Testis (tissue), 3 donors: ENCODE measurements around the gene CCN5. TPM values are rescaled to one million over a fixed set of nuclear protein-coding genes. Genes with fewer than 3 reads are reported as not detected.

Experiments
- DNase-seq: peaks from one replicate; pipeline ENCODE4 v3.0.0-alpha.2; 2019
- H3K27ac ChIP-seq, 2 donors: fragments of 200-600 bp; sonication (generic); one replicate each; pipeline ENCODE4 v1.5.1; 2019
- H3K27me3 ChIP-seq: fragments of 200-600 bp; sonication (generic); one replicate; pipeline ENCODE4 v1.5.1; 2019
- H3K36me3 ChIP-seq: fragments of 200-600 bp; sonication (generic); one replicate; pipeline ENCODE4 v1.5.1; 2017; ENCODE audit warnings: low read depth; ENCODE audit errors: missing control alignments
- H3K4me1 ChIP-seq: fragments of 200-600 bp; sonication (generic); one replicate; pipeline ENCODE4 v1.5.1; 2019
- H3K4me3 ChIP-seq, 2 donors: fragments of 200-600 bp; sonication (generic); one replicate each; pipeline ENCODE4 v1.5.1; 2017 to 2019
- H3K9me3 ChIP-seq: fragments of 200-600 bp; sonication (generic); one replicate; pipeline ENCODE4 v1.5.1; 2017
- POLR2A ChIP-seq: fragments of 450-650 bp; IDR thresholded peaks from one replicate; pipeline ENCODE4 v1.6.1; 2017; ENCODE audit warnings: antibody characterized with exemption, mild to moderate bottlenecking, moderate library complexity
- WGBS, 2 donors: methylation state at CpG; one replicate each; pipeline ENCODE4 v1.1.5; 2018; 5-methylcytosine and 5-hydroxymethylcytosine counted together
- intact Hi-C: fragments of 100-400 bp; cut with DNase I; formaldehyde crosslinking; loops from one replicate; pipeline ENCODE4 v1.15.1; 2023; ENCODE audit warnings: low total_unique reads
- polyA plus RNA-seq: library from polyadenylated mRNA; stranded (reverse); fragments of 350-450 nt; fragmentation: Illumina TruSeq; extraction: RNeasy Lipid Tissue Mini Kit (QIAGEN cat#74804); gene quantifications from one replicate; pipeline ENCODE4 v1.2.3, GENCODE V29; 2014; ENCODE audit warnings: low read depth, low replicate concordance; ENCODE audit not compliant: insufficient read depth
- total RNA-seq, 2 donors: library from RNA; depleted of rRNA; stranded (reverse); fragments of >200 nt; gene quantifications; one replicate each; pipeline ENCODE4 v1.2.3, GENCODE V29; 2016
- TF ChIP-seq, protein P1 (sequence below), 3 experiments: fragments of 450-650 bp in 2 of 3; fragments of 200-600 bp in 1 of 3; sonication (generic) in 1 of 3; IDR thresholded peaks; one replicate each; pipeline ENCODE4 v1.5.1; 2016 to 2019; ENCODE audit warnings: antibody characterized with exemption in 3 of 3, mild to moderate bottlenecking in 2 of 3, moderate library complexity in 1 of 3

CCN5 gene
- total and polyA plus RNA-seq, 3 donors from 2014 or later = 37.0 to 152 (median 52.0) TPM

DNA sequence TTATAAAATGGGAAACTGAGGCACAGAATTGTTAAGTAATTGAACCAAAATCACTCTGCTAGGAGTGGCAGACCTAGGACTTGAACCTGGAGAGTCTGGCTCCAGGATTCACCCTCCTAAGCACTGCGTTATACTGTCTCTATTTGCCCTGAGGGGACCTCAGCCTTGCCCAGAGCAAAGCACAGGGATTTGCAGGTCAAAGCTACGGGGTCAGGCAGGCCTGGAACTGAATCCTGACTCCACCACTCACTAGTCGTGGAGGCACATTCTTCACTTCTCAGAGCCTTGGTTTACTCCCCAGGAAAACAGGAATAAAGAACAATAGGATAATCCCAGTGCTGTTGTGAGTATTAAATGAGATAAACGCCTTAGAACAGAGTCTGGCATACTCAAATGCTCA, 49.9 kb downstream of the CCN5 start:
- H3K27ac ChIP-seq = no peak overlapping the region
- 43 to 56% methylated on average over 4 of the region's 4 CpGs for WGBS, 2 donors
- TF ChIP-seq, protein P1, sequence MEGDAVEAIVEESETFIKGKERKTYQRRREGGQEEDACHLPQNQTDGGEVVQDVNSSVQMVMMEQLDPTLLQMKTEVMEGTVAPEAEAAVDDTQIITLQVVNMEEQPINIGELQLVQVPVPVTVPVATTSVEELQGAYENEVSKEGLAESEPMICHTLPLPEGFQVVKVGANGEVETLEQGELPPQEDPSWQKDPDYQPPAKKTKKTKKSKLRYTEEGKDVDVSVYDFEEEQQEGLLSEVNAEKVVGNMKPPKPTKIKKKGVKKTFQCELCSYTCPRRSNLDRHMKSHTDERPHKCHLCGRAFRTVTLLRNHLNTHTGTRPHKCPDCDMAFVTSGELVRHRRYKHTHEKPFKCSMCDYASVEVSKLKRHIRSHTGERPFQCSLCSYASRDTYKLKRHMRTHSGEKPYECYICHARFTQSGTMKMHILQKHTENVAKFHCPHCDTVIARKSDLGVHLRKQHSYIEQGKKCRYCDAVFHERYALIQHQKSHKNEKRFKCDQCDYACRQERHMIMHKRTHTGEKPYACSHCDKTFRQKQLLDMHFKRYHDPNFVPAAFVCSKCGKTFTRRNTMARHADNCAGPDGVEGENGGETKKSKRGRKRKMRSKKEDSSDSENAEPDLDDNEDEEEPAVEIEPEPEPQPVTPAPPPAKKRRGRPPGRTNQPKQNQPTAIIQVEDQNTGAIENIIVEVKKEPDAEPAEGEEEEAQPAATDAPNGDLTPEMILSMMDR (IDR thresholded peaks at IDR 0.05) = no peak
- TF ChIP-seq POLR2A = no peak

DNA sequence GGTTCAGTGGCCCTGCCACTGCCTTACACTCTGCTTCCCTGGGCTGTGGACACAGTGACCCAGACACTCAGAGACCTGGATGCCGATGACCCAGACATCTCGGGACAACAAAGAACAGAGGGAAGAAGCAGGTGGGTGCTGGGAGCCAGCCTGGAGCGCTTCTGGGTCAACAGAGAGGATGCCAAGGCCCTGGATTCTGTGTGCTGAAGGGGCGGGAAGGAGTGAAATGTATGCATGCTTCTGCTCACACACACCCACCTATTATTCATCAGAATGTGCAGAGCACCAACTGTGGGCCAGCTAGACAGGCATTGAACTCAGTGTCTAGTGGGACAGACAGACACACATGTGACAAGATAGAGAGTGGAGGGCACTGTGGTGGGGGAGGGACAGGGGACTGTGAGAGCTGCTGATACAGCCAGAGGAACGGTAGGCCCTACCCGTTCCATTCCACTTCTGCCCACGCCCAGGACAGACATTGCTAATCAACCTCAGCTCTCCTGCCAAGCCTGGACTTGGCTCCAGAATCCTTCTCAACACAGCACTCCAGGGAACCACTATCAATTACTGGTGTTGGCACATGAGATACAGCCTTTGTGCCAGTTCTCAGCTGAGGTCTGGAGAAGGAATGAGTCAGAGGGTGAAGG, 50.7 kb downstream of the CCN5 start:
- Histone ChIP-seq H3K9me3 (no peaks in the 10 kb centered on the region), H3K27ac (peak overlapping the region in 1 of 2 donors; percentile 30), H3K27me3 (no peaks in the 10 kb centered on the region), H3K4me3 (no peak overlapping the region), H3K4me1 (peaks cover 22% of the 10 kb centered on the region), H3K36me3 (no peaks in the 10 kb centered on the region)
- no peak for TF ChIP-seq POLR2A
- 53 to 59% methylated on average over 7 of the region's 7 CpGs for WGBS, 2 donors
- intact Hi-C loops = no loop called here
- DNase-seq = peak; percentile 64

More for the DNA sequence above, 49.9 kb downstream of the CCN5 start:
- Histone ChIP-seq H3K36me3 (no peaks in the 10 kb centered on the region), H3K4me3 (no peak overlapping the region), H3K9me3 (no peaks in the 10 kb centered on the region), H3K4me1 (peaks cover 22% of the 10 kb centered on the region), H3K27me3 (no peaks in the 10 kb centered on the region)
- DNase-seq = no peak
- intact Hi-C loops = no loop called here

DNA sequence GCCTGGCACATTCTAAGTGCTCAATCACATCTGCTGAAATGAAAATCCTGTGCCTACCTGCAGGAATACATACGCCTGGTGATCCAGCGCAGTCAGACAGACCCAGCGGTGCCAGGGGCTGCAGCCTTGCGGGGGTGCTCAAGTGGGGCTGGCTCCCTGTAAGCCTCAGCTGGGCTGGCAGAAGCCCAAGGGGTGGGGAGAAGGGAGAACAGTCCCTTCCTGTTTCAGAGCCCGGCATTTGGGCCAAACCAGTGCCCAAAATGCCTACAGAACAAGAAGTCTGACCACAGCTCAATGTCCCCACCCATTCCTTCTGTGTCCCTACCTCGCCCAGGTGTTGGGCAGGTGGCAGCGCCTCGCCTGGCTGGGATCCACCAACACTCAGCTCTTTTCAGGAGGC, 53.1 kb downstream of the CCN5 start:
- Histone ChIP-seq H3K36me3 (no peaks in the 10 kb centered on the region), H3K4me1 (peaks cover 9% of the 10 kb centered on the region), H3K27me3 (no peaks in the 10 kb centered on the region), H3K4me3 (no peak overlapping the region), H3K9me3 (no peaks in the 10 kb centered on the region), H3K27ac (no peak overlapping the region)
- intact Hi-C loops = no loop called here
- TF ChIP-seq, protein P1 (IDR thresholded peaks at IDR 0.05) = no peak
- no peak for TF ChIP-seq POLR2A
- 75 to 81% methylated on average over 4 to 8 of the region's 8 CpGs for WGBS, 2 donors
- no peak for DNase-seq

DNA sequence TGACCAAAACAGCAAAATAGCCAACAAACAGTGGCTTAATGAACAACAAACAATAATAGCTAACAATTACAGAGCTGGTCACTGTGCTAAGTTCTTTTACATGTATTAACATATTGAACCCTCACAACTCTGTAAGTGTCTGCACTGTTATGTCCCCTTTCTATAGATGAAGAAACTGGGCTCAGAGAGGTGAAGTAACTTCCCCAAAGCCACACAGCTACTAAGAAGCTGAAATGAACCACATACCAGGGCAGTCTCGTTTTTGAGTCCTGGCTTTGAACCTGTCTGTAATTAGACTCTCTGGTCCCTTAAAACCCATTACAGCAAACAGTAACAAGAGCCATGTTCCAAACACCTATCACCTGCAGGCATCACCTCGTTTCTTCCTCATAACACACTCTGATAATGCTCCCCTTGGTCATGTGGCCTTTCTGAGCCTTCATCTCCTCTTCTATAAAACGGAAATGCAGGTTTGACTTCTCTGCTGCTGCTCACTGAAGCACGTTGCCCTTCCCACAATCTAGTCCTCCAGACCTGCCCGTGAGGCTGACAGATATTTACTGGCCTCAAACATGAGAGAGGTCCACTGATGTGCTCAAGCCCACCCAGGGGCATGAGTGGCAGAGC, 53.8 kb downstream of the CCN5 start:
- intact Hi-C loops = no loop called here
- H3K36me3 ChIP-seq = no peaks in the 10 kb centered on the region
- H3K27ac ChIP-seq = no peak overlapping the region
- H3K4me3 ChIP-seq = no peak overlapping the region
- H3K27me3 ChIP-seq = no peaks in the 10 kb centered on the region
- H3K4me1 ChIP-seq = peaks cover 9% of the 10 kb centered on the region
- 62 to 63% methylated on average over 5 of the region's 5 CpGs for WGBS, 2 donors
- H3K9me3 ChIP-seq = no peaks in the 10 kb centered on the region
- DNase-seq = no peak
- TF ChIP-seq, protein P1 (IDR thresholded peaks at IDR 0.05) = no peak
- TF ChIP-seq POLR2A = no peak

DNA sequence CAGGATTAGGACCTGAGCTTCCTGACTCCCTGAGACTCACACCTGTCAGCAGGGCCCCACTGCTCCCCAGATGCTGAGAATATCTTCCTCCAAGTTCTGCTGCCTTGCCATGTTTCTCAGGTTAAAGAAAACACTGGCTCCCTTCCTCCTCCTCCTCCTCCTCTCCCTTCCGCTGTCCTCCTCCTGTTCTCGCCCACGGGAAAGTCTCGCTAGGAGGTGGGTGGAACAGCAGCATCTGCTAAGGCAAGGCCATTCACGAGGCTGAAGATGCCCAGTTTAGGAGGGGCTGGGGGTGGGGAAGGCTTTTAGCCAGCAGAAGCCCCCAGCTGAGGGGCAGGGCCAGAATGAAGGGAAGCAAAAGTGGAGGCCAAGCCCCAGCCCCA, 54.3 kb downstream of the CCN5 start:
- intact Hi-C loops = no loop called here
- no peaks in the 10 kb centered on the region for H3K9me3 ChIP-seq
- H3K36me3 ChIP-seq = no peaks in the 10 kb centered on the region
- no peak for DNase-seq
- WGBS, 2 donors = 53 to 69% methylated on average over 5 of the region's 5 CpGs
- H3K27ac ChIP-seq = no peak overlapping the region
- H3K4me1 ChIP-seq = peaks cover 9% of the 10 kb centered on the region
- no peaks in the 10 kb centered on the region for H3K27me3 ChIP-seq
- no peak overlapping the region for H3K4me3 ChIP-seq
- TF ChIP-seq POLR2A = no peak
- TF ChIP-seq, protein P1 (IDR thresholded peaks at IDR 0.05) = no peak
